NCI-H510A treated with DMSO at 0.1 percent for 48 hours (cell line): ENCODE measurements around the gene RPRD1B.
"Not testable (repeated sequence)": the region's sequence is repeated elsewhere in the genome, so short reads cannot be mapped to it uniquely, and the experiment has no call there.

Experiments used
- DNase-seq: peaks from one replicate; lab custom pipeline; 2025; lab: John Stamatoyannopoulos, UW

RPRD1B gene

DNA sequence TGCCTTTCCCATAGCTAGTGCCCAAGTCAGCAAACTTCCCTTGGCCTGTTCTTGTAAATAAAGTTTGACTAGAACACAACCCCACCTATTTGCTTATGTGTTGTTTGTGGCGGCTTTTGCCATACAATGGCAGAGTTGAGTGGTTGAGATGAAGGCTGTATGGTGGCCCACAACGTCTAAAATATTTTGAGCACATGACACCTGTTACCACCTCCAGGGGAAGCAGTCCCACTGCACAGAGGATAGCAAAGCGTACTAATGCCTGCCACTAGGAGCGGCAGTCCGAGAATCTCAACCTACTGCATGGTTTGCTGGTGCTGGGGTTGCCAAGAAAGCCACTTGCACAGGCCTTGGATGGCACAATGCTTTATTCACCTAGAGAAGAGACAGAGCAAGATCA is 72.9 kb downstream of the RPRD1B start:
- DNase-seq: no peak

- not testable (repeated sequence) for DNase-seq
Observed at GRCh38 chr20:38107386-38107785, 73.8 kb downstream of the RPRD1B start.

DNA sequence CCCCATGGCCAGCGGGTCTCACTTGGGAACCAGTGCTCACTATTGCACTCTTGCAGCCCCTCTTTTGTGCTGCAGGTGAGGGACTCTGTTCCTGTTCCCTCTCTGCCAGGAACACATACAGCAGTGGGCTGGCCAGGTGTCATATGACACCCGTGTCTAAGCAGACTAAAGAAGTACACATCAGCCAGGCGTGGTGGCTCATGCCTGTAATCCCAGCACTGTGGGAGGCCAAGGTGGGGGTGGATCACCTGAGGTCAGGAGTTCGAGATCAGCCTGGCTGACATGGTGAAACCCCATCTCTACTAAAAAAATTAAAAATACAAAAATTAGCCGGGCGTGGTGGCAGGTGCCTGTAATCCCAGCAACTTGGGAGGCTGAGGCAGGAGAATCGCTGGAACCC is 74.4 kb downstream of the RPRD1B start:
- DNase-seq: not testable (repeated sequence)

GRCh38 chr20:38108438-38108985 is 75.0 kb downstream of the RPRD1B start:
- no peak for DNase-seq

DNA sequence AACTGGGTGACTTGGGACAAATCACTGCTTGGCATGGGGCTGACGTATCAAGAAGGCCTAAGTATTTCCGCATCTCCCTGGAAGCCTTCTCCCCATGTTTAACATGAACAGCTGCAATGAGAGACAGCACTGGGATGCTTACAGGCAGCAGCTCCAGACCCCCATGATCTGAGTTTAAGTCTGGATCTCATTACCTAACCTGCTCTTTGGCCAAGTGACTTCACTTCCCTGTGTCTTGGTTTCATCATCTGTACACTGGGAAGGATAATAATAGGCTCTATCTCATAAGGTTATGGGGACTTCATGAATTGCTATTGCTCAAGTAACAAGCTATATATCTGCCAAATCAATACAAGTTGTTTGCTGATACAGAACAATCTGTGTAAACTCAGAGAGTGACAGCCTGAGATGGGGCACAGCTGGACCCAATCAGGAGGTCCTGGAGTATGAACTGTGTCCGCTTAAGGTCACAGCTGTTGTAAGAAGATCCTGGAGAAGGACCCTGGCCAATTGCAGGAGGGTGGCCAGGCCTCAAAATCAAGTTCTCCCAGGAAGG is 75.5 kb downstream of the RPRD1B start:
- no peak for DNase-seq

DNA sequence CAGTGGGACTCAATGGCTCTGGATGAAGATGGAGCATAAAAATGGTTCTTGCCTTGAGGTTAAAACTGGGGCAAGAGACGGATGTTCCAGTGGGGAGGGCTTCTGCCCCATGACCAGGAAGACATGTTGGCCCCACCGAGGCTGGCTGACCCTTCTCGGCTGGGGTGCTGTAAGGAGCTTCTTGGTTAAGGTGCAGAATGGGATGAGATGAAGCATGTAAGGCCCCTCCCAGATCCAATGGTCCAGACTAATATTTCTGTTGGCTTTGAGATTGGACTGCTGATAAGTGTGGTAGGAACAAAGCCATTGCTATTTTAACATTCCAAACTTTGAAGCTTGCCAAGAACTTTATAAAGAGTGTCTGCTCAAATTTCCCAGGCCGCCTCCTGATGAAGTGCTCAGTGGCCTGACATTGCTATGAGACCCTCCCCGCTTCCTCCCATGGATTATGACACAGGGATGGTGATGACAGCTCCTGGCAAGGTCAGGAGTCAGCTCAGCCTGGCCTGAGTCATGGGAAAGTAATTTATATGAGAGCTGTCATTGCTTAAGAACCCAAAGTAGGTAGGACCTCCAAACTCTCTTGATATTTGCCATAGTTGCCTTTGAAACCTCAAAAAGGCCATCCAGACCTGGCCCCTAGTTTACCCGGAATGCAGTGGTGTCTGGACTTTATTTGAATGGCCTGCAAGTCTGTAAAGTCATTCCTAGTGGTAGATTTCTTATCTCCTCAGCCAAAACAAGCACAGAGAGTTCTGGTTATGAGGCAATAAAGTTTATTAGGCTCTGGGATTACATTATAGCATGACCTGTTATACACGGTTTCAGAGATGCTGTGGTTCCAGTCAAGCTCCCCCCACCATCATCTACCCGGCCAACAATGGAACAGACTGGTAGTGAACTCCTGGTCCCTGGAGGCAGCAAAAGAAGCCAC is 76.3 kb downstream of the RPRD1B start:
- DNase-seq: no peak

GRCh38 chr20:38110525-38111178 is 77.1 kb downstream of the RPRD1B start:
- DNase-seq: no peak

GRCh38 chr20:38111366-38112232 is 78.1 kb downstream of the RPRD1B start:
- no peak for DNase-seq

- DNase-seq: no peak
Observed at GRCh38 chr20:38112261-38112929, 78.8 kb downstream of the RPRD1B start.

GRCh38 chr20:38112930-38113294 is 79.4 kb downstream of the RPRD1B start:
- DNase-seq: no peak

DNA sequence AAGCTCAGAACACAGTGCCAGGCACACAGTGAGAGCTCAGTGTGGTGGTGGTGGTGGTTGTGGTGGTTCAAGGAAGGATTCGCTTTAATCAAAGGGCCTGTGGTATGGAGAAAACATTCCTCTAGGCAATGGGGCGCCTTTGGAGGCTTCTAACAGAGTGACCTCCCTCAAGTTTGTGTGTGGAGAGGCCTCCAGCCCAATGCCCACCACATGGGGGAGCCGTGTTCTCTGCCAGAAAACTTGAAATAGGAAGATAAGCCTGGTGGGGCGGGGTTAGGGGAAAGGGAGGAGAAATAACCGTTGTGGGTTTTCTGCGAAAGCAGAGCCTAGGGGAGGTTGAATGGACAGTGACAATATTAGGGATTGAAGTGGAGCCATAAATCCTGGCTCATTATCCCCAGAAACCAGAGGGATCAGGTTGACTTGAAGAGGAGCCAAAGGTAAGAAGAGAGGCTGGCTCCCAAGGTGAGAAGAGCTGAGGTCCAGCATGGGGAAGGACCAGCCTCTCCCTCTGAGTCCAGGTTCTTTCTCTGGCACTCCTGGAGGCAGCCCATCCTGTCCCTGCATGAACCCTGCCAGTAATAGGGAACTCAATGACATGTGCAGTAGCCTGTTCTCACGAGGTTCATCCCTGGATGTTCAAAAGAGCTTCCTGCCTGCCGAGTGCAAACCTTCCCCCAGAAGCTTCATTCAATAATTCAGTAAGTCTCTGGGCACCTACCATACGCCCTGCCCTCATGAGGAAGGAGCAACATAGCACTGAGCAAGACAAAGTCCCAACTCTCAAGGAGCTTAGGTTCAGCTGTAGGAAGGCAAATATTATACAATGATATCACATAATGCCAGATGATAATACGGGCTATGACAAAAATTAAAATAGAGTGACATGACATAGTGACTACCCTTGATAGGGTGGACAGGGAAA is 80.1 kb downstream of the RPRD1B start:
- no peak for DNase-seq

DNA sequence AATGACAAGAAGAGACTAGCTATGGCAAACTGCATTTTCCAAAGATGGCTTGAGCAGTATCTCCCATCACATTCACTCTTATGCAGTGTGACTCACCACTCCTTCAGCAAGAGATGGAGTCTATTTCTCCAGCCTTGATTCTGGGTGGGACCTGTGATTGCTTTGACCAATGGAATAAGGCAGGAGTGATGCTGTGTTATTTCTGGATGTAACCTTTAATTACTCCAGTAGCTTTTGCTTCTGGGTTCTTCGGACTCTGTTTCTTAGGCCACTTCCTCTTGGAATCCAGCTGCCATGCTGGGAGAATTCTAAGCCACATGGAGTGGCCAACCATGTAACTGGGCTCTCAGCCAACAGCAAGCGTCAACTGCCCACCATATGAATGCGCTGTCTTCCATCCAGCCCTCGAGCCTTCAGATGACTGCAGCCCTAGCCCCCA is 80.8 kb downstream of the RPRD1B start:
- DNase-seq: no peak

- DNase-seq: no peak
Observed at GRCh38 chr20:38115205-38115604, 81.7 kb downstream of the RPRD1B start.

DNA sequence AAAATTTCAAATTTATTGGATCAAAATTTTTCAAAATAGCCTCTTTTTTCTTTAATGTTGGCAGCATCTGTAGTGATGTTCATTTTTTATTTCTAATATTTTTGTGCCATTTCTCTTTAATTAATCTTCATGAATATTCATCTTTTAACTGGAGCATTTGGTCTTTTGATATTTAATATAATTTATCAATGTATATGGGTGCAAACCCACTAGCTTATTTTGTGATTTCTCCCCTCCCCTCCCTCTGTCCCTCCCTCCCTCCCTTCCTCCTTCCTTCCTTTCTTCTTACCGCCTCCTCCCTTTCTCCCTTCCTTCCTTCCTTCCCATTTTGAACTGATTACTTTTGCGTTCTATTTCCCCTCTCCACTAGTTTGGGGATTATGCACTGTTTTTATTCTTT is 82.3 kb downstream of the RPRD1B start:
- no peak for DNase-seq

- no peak for DNase-seq
Observed at GRCh38 chr20:38116409-38117165, 83.0 kb downstream of the RPRD1B start.

- no peak for DNase-seq
Observed at GRCh38 chr20:38117205-38117604, 83.7 kb downstream of the RPRD1B start.

- DNase-seq: no peak
Observed at GRCh38 chr20:38117635-38118034, 84.1 kb downstream of the RPRD1B start.

GRCh38 chr20:38119446-38119845 is 85.9 kb downstream of the RPRD1B start:
- DNase-seq: no peak

- DNase-seq: no peak
Observed at GRCh38 chr20:38120625-38120988, 87.1 kb downstream of the RPRD1B start.
